HEK293T (cell line): ENCODE measurements around the gene ARHGAP30.

Source experiments
- ELF4 ChIP-seq: fragments of 450-650 bp; IDR thresholded peaks from 2 replicates; pipeline ENCODE4 v1.6.1; 2017; ENCODE audit warnings: antibody characterized with exemption
- ZNF384 ChIP-seq: fragments of 450-650 bp; IDR thresholded peaks from 2 replicates; pipeline ENCODE4 v1.6.1; 2016

- TF ChIP-seq ELF4 (no peak), ZNF384 (no peak)
Measured at GRCh38 chr1:161086457-161086856, 16.8 kb upstream of the ARHGAP30 start.
